Suppressor macrophage (primary cell): ENCODE measurements around the gene FKBP15.

Source experiments
- DNase-seq, 4 experiments: peaks; one replicate each; pipeline ENCODE4 v3.0.0-alpha.2; 2020 to 2022

FKBP15 gene

GRCh38 chr9:113235701-113236255 is 14.7 kb upstream of the FKBP15 start:
- peak in 1 of 4 experiments; percentile 27 for DNase-seq

DNA sequence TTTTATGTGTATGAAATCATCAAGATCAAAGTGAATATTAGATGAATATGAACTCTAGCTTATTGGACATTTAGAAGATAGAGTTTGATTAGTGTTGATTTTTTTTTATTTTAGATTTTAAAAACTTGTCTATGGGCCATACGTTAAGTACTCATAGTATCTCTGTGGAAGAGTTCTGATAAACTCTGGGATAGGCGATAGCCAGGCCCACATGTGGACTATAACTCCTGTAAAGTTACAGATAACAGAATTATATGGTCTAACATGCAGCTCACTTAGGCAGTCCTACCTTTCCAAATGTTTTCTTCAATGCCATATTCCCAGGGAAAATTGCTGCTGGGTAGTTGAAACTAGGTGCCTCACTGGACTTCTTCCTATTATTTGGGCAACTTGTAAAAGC is 10.6 kb upstream of the FKBP15 start:
- DNase-seq = no peak

- DNase-seq = no peak
Observed at GRCh38 chr9:113228130-113228665, 7.1 kb upstream of the FKBP15 start.

DNA sequence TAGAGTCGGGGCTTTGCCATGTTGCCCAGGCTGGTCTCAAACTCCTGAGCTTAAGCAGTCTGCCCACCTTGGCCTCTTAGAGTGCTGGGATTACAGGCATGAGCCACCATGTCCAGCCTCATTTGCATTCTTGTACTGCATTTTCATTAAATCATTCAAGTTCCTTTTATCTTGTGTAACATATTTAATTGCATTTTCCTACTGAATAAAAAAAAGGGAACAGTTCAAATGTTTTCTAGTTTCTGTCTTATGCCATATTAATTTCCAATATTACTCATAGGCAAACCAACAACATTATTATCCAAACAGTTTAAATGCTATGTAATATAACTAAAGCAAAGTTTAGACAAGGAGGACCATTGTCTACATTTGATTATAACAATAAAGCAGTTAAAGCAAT is 6.4 kb upstream of the FKBP15 start:
- peak in 2 of 4 experiments; percentile 6 to 35 for DNase-seq

DNA sequence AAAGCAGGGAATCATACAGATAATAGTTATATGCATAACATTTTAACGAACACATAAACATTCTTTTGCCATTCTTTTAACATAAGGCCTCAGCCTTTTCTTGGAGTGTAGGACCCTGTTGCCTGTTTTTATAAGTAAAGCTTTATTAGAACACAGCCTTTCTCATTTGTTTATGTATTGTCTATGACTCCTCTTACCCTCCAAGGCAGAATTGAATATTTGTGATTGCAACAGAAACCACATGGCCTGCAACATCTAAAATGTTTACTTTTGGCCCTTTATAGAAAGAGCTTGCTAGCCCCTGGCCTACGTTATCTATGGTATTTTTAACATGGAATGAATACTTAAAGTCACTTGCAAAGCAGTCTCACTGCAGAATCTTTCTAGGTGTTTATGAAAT is 2.9 kb upstream of the FKBP15 start:
- DNase-seq = no peak

- DNase-seq = peak in 3 of 4 experiments; percentile 28 to 58 (median 58)
Observed at GRCh38 chr9:113222482-113222841, 1.4 kb upstream of the FKBP15 start.

GRCh38 chr9:113221800-113222481 is 864 bp upstream of the FKBP15 start:
- DNase-seq = peak in 2 of 4 experiments; percentile 25 to 26

- peak in 1 of 4 experiments; percentile 28 for DNase-seq
Observed at GRCh38 chr9:113220467-113221002, 542 bp downstream of the FKBP15 start.

- DNase-seq = peak; percentile 58 to 83 (median 69)
Observed at GRCh38 chr9:113219969-113220368, 1.1 kb downstream of the FKBP15 start.

- peak; percentile 11 to 91 (median 64) for DNase-seq
Observed at GRCh38 chr9:113219186-113219936, 1.7 kb downstream of the FKBP15 start.

GRCh38 chr9:113216406-113216805 is 4.7 kb downstream of the FKBP15 start:
- no peak for DNase-seq

DNA sequence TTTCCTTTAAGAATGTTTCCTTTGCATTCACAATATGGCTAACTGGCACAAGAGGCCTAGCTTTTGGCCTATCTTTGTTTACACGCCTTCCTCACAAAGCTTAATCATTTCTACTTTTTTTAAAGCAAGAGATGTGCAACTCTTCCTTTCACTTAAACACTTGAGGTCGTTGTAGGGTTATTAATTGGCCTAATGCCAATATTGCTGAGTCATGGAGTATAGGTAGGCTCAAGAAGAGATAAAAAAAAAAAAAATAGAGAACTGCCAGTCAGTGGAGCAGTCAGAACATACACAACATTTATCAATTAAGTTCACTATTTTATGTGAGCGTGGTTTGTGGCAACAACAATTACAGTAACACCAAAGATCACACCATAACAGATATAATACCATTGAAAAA is 5.9 kb downstream of the FKBP15 start:
- DNase-seq = peak in 2 of 4 experiments; percentile 30 to 39

DNA sequence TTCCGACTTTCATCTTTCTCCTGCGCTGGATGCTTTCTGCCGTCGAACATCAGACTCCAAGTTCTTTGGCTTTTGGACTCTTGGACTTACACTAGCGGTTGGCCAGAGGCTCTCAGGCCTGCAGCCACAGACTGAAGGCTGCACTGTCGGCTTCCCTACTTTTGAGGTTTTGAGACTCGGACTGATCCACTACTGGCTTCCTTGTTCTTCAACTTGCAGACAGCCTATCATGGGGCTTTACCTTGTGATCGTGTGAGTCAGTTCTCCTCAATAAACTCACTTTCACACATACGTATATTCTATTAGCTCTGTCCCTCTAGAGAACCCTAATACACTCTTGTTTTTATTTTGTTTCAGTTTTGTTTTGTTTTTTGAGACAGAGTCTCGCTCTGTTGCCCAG is 10.3 kb downstream of the FKBP15 start:
- peak; percentile 57 to 85 (median 74) for DNase-seq

- peak in 2 of 4 experiments; percentile 69 to 76 for DNase-seq
Observed at GRCh38 chr9:113205861-113206260, 15.2 kb downstream of the FKBP15 start.

DNA sequence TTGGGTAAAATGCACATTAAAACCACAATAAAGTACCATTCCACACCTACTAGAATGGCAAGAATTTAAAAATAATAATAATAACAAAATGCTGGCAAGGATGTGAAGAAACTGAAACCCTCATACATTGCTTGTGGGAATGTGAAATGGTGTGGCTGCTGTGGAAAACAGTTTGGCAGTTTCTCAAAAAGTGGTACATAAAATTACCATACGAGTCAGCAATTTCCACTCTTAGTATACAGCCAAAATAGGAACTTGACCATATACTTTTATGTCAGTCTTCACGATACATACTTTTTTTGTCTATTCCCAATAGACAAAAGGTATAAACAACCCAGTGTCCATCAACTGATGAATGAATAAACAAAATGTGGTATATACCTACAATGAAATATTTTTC is 15.6 kb downstream of the FKBP15 start:
- DNase-seq = peak in 2 of 4 experiments; percentile 48 to 60

DNA sequence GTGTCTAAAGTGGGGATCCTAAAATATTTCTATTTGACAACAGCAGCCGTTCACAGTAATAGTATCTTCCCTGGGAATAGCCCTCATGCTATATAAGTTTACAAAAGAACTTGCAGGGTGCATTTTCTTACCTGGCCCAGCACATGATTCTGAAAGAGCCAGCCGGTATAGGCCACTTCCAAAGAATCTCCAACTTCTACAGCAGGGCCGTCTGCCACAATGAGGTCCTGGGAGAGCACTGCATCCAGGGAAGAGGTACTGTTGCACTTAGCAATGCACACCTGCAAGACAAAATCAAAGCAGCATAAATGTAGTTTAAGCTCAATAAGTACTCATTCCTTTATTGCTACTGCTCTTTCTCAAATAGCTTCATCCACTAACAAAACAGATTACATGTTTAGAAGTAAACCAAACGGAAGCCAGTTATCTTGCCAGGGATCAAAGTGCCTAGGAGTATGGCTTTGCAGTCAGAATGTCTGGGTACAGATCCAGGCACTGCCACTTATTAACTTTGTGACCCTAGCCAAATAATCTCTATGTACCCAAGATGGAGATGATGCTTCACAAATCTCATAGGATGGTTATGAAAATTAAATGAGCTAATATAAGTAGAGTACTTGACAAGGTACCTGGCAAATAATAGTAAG is 21.3 kb downstream of the FKBP15 start:
- no peak for DNase-seq

DNA sequence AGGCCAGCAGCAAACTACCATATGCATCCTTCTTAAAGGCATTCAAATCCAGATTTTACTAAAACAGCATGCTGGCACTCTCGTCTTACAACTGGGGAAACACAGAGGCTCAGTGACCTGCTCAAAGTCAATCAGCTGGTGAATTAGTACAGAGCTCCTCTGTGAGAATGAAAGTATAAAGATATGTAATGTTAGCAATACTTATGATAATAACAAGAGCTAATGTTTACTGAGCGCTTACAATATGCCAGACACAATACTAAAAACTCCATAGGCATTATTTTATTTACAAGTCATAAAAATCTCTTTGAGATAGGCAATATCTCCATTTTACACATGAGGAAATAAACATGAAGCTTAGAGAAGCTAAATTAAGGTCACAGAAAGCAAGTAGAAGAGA is 28.6 kb downstream of the FKBP15 start:
- DNase-seq = no peak

DNA sequence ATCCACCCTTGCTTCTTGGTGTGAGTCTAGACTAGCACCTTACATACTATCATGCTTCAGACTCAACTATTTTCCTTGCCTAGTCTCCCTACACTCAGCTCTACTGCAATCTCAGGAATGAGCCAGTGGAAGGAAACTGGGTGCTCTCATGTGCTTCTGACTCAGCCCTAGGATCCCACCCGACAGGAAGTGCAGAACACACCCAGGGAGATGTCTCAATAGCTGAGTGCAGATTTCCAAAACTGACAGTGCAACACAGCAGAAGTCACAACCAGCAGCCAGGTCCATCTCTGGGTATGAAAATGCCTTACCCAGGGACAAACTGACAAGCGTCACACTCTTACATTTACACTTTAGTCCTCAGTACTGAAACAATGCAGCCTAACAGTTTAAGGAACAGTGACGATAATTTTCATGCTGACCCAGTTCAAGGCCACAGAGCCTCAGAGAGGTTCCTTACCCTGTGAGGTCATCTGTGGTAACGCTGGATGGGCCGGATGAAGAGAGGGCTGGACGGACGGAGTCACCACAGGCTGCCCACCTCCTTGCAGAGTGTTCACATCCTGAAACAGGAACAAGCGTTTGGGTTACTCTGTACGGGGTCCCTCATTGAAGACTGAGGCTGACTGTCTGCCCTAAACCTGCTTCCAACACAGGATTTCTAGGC is 33.0 kb downstream of the FKBP15 start:
- DNase-seq = peak; percentile 91 to 98 (median 93)

DNA sequence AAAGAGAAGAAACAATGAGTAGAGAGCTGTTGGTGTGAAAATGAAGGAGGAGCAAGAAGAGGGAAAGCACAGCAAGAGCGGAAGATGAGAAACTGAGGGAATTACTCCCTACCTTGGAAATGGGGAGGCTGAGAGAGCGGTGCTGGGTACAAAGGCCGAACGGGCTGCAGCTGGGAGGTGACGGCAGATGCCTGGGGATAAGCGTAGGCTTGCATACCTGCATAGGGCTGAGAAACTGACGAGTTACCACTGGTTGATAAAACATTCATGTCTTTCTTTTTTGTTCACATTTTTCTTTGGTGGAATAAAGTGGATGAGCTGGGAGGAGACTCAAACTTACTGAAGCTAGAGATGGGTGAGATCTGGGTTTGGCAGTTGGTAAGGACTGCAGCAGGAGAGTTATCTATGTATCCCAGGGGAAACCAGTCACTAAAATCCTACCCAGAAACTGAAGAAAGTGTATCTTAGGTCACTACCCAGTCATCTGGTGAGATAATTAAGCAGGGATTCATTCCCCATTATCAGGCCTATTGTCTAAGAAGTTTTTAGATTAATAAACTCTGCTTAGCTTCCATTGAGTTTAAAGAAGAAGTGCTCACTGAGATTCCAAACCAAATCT is 34.8 kb downstream of the FKBP15 start:
- no peak for DNase-seq

DNA sequence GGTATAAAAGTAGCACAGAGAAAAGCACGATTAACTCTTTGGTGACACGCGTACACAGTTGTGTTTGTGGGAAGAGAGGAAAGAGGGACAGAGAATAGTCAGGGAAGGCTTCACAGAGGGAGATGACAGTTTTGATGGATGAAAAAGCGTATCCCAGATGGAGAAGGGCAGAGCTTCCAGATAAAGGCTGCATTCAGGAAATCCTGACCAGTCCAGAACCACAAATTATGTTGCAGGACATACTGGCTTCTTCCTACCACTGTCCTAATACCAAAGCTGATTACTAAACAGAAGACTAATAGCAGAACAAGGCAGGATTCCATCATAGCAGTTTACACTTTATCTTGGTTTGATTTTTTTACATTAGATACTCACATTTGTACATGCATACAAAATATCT is 35.8 kb downstream of the FKBP15 start:
- peak in 2 of 4 experiments; percentile 24 for DNase-seq

DNA sequence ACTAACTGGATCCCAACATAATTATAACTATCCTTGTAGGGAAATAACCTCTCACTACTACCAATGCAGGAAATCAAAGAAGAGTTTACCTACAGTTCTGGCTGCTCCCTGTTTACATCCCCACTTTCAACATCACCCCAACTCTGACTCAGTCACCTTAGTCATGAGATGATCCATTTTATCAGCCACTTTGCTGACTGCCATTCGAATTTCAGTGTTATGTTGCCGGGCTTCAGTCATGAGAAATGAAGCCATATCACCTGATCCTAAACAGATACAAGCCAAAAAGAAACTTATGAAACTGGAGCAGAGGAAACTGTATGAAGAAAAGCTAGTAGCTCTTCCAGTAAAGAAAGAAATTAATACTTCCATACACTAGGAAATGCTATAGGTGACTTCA is 36.5 kb downstream of the FKBP15 start:
- DNase-seq = peak; percentile 40 to 67 (median 52)
